K562 treated with DMSO at 1 percent for 12 hours (cell line): ENCODE results near the gene TAS2R38. TPM values are rescaled to one million over a fixed set of nuclear protein-coding genes. Genes with fewer than 3 reads are reported as not detected.

ENCODE experiments used
- total RNA-seq: library from RNA; unstranded; fragments of 300-600 nt; gene quantifications from 2 replicates; pipeline ENCODE4 v1.2.3, GENCODE V29; 2022; ENCODE audit not compliant: insufficient read depth

The TAS2R38 gene
- not detected in 2 replicates for total RNA-seq

DNA sequence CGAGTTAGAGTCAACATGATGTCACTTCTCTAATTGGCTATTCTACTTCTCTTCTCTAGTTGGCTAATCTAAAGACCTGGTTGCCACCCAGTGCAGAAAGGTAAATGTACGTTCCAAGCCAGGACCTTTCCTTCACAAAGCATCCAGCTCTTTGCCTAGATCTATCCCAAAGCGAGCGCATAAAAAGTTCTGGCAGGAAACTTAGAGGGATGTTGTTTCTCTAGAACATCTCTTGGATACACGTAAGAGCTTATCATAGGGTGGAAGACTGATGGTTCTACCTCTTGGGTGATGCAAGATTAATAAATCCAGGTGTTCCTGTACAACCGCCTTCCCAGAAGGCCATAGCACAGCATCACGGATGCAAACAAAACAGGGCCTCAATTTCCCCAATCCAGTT lies at the start of gene TAS2R38:
Gene TAS2R38 (minus strand): TSS at position 101 of the 400 bp plus-strand sequence. CDS start 84 bp downstream, at position 17.

GRCh38 chr7:141946796-141947195 lies 26.8 kb downstream of the TAS2R38 start, which contains the start of gene CLEC5A:
TSS of gene CLEC5A (minus strand) at chr7:141946974. CDS start at chr7:141946292, 682 bp downstream.

Other genes with a start within 250 kb of the TAS2R38 start
- 243 and 301 TPM in 2 replicates for gene SSBP1, start 235.4 kb downstream of the TAS2R38 start, total RNA-seq
- gene TAS2R3, start 209.7 kb downstream of the TAS2R38 start, total RNA-seq: not detected in 2 replicates
- 0.86 TPM in 1 of 2 replicates, not detected in the other for gene TAS2R4, start 197.1 kb downstream of the TAS2R38 start, total RNA-seq
- gene TAS2R5, start 183.6 kb downstream of the TAS2R38 start, total RNA-seq: 0.91 TPM in 1 of 2 replicates, not detected in the other
- not detected in 2 replicates for gene PRSS37, start 132.3 kb downstream of the TAS2R38 start, total RNA-seq
- gene OR9A4, start 57.4 kb downstream of the TAS2R38 start, total RNA-seq: not detected in 2 replicates
- gene CLEC5A, start 26.8 kb downstream of the TAS2R38 start, total RNA-seq: not detected in 2 replicates
- 0.39 TPM in 1 of 2 replicates, not detected in the other for gene MGAM, start 22.1 kb upstream of the TAS2R38 start, total RNA-seq
- 0.32 TPM in 1 of 2 replicates, not detected in the other for gene MGAM2, start 137.9 kb upstream of the TAS2R38 start, total RNA-seq